IMR-90 (cell line): ENCODE results near the gene GSTA4. TPM values are rescaled to one million over a fixed set of nuclear protein-coding genes. Genes with fewer than 3 reads are reported as not detected.

Experiments used
- ATAC-seq: fragments of 200-7000 bp; cut with Tn5 transposase; 2 replicates; pipeline ENCODE4 v1.9.1; 2020; ENCODE audit warnings: low read depth, mild to moderate bottlenecking, moderate library complexity
- BruUV-seq: library from RNA; stranded (reverse); fragments of 400-500 nt; replicated peaks from 2 replicates; lab custom pipeline; 2021; lab: Mats Ljungman, UMichigan
- CTCF ChIA-PET: fragments of 300-600 bp; formaldehyde crosslinking; extraction: SDS; loops from one replicate; lab custom pipeline; 2021; ENCODE audit warnings: antibody characterized with exemption; lab: Yijun Ruan, JAX
- POLR2A ChIA-PET: fragments of 300-600 bp; sonication (Branson Sonifier 250); formaldehyde crosslinking; loops from one replicate; lab custom pipeline; 2022; ENCODE audit warnings: antibody characterized with exemption; ENCODE audit not compliant: unreplicated experiment; lab: Charles Lee
- DNase-seq: peaks from one replicate; pipeline ENCODE4 v3.0.0; 2013
- H2AFZ ChIP-seq: replicated peaks from 2 replicates; pipeline ENCODE3; 2013; ENCODE audit warnings: low read length, mild to moderate bottlenecking; ENCODE audit not compliant: poor library complexity
- H2AK5ac ChIP-seq: 2 replicates; pipeline ENCODE4 v1.6.1; 2013; ENCODE audit warnings: low read depth, low read length, inconsistent platforms
- H2AK9ac ChIP-seq: replicated peaks from 2 replicates; pipeline ENCODE3; 2013; ENCODE audit warnings: mild to moderate bottlenecking, low read depth, low read length, moderate library complexity; ENCODE audit not compliant: poor library complexity
- H2BK120ac ChIP-seq: 2 replicates; pipeline ENCODE4 v1.6.1; 2013; ENCODE audit warnings: low read depth, low read length, inconsistent platforms
- H2BK15ac ChIP-seq: 3 replicates; pipeline ENCODE4 v1.6.1; 2013; ENCODE audit warnings: low read depth, low read length, inconsistent platforms
- H2BK20ac ChIP-seq: 2 replicates; pipeline ENCODE4 v1.6.1; 2013; ENCODE audit warnings: low read depth, mild to moderate bottlenecking, inconsistent platforms, low read length, moderate library complexity
- H2BK5ac ChIP-seq: 2 replicates; pipeline ENCODE4 v1.6.1; 2013; ENCODE audit warnings: mild to moderate bottlenecking, low read depth, low read length, inconsistent platforms; ENCODE audit not compliant: poor library complexity, severe bottlenecking
- H3K14ac ChIP-seq: replicated peaks from 2 replicates; pipeline ENCODE4 v1.6.1; 2013; ENCODE audit warnings: low read depth, low read length, inconsistent platforms
- H3K18ac ChIP-seq: 2 replicates; pipeline ENCODE4 v1.6.1; 2013; ENCODE audit warnings: low read depth, low read length, control low read depth
- H3K23ac ChIP-seq: 2 replicates; pipeline ENCODE4 v1.6.1; 2013; ENCODE audit warnings: low read depth, low read length, inconsistent platforms
- H3K27ac ChIP-seq: 2 replicates; pipeline ENCODE4 v1.5.1; 2013; ENCODE audit warnings: mild to moderate bottlenecking, control low read depth, low read length; ENCODE audit not compliant: insufficient read depth
- H3K27me3 ChIP-seq: 2 replicates; pipeline ENCODE4 v1.6.1; 2013; ENCODE audit warnings: low read length; ENCODE audit not compliant: control insufficient read depth, insufficient read depth
- H3K36me3 ChIP-seq: 2 replicates; pipeline ENCODE4 v1.6.1; 2013; ENCODE audit warnings: low read length, mixed read lengths; ENCODE audit not compliant: control insufficient read depth, insufficient read depth
- H3K4ac ChIP-seq: 2 replicates; pipeline ENCODE4 v1.6.1; 2013; ENCODE audit warnings: low read depth, low read length, inconsistent platforms
- H3K4me1 ChIP-seq: 2 replicates; pipeline ENCODE4 v1.6.1; 2013; ENCODE audit warnings: low read length, mixed read lengths; ENCODE audit not compliant: control insufficient read depth, insufficient read depth
- H3K4me2 ChIP-seq: 2 replicates; pipeline ENCODE4 v1.6.1; 2013; ENCODE audit warnings: low read depth, mild to moderate bottlenecking, control low read depth, low read length, moderate library complexity
- H3K4me3 ChIP-seq: 2 replicates; pipeline ENCODE4 v1.5.1; 2013; ENCODE audit warnings: low read depth, mild to moderate bottlenecking, control low read depth, low read length, moderate library complexity; ENCODE audit not compliant: insufficient read depth
- H3K56ac ChIP-seq: 2 replicates; pipeline ENCODE4 v1.6.1; 2013; ENCODE audit warnings: low read length, inconsistent platforms; ENCODE audit not compliant: insufficient read depth; ENCODE audit errors: extremely low read depth
- H3K79me1 ChIP-seq, 2 experiments: 2 replicates each; pipeline ENCODE4 v1.6.1; 2013; ENCODE audit warnings: low read length in 2 of 2, inconsistent platforms in 1 of 2, low read depth in 1 of 2
- H3K9ac ChIP-seq: 2 replicates; pipeline ENCODE4 v1.6.1; 2013; ENCODE audit warnings: low read depth, low read length, control low read depth
- H3K9me1 ChIP-seq: 2 replicates; pipeline ENCODE4 v1.6.1; 2013; ENCODE audit warnings: low read length, inconsistent platforms; ENCODE audit not compliant: insufficient read depth
- H3K9me3 ChIP-seq: 2 replicates; pipeline ENCODE4 v1.6.1; 2013; ENCODE audit warnings: low read length; ENCODE audit not compliant: control insufficient read depth, insufficient read depth
- H4K20me1 ChIP-seq: 2 replicates; pipeline ENCODE4 v1.6.1; 2013; ENCODE audit warnings: low read length, inconsistent platforms; ENCODE audit not compliant: insufficient read depth
- H4K5ac ChIP-seq: 2 replicates; pipeline ENCODE4 v1.6.1; 2013; ENCODE audit warnings: mild to moderate bottlenecking, low read depth, low read length, control low read depth
- H4K8ac ChIP-seq, 2 experiments: 2 replicates each; pipeline ENCODE4 v1.6.1; 2013; ENCODE audit warnings: low read depth in 2 of 2, low read length in 2 of 2, control low read depth in 1 of 2, inconsistent platforms in 1 of 2
- H4K91ac ChIP-seq: 2 replicates; pipeline ENCODE4 v1.6.1; 2013; ENCODE audit warnings: low read depth, low read length, inconsistent platforms; ENCODE audit not compliant: insufficient read depth
- BHLHE40 ChIP-seq: fragments of 150-350 bp; IDR thresholded peaks from 2 replicates; pipeline ENCODE4 v1.6.1; 2016; ENCODE audit warnings: mild to moderate bottlenecking, low read depth, low read length
- CEBPB ChIP-seq: IDR thresholded peaks from 2 replicates; pipeline ENCODE4 v1.6.1; 2012; ENCODE audit warnings: low read depth, low read length, improper control_type of control experiment
- CHD1 ChIP-seq: IDR thresholded peaks from 2 replicates; pipeline ENCODE4 v1.6.1; 2012; ENCODE audit warnings: low read depth, low read length, improper control_type of control experiment
- FOS ChIP-seq: fragments of 150-350 bp; IDR thresholded peaks from 2 replicates; pipeline ENCODE4 v1.6.1; 2016; ENCODE audit warnings: low read depth, low read length
- MAFK ChIP-seq: IDR thresholded peaks from 2 replicates; pipeline ENCODE4 v1.6.1; 2012; ENCODE audit warnings: low read depth, low read length, improper control_type of control experiment
- MAZ ChIP-seq: IDR thresholded peaks from 2 replicates; pipeline ENCODE4 v1.6.1; 2012; ENCODE audit warnings: low read depth, mild to moderate bottlenecking, low read length, improper control_type of control experiment, moderate library complexity, borderline replicate concordance
- MXI1 ChIP-seq: IDR thresholded peaks from 2 replicates; pipeline ENCODE4 v1.6.1; 2012; ENCODE audit warnings: low read depth, mild to moderate bottlenecking, low read length, moderate library complexity, borderline replicate concordance
- NFE2L2 ChIP-seq: fragments of 150-350 bp; IDR thresholded peaks from 2 replicates; pipeline ENCODE4 v1.6.1; 2016; ENCODE audit warnings: low read depth, mild to moderate bottlenecking, low read length
- POLR2A ChIP-seq: IDR thresholded peaks from 2 replicates; pipeline ENCODE4 v1.6.1; 2012; ENCODE audit warnings: mild to moderate bottlenecking, low read depth, low read length
- RAD21 ChIP-seq: IDR thresholded peaks from 2 replicates; pipeline ENCODE4 v1.6.1; 2012; ENCODE audit warnings: low read length, improper control_type of control experiment
- RFX5 ChIP-seq: IDR thresholded peaks from 2 replicates; pipeline ENCODE4 v1.8.0; 2012; ENCODE audit warnings: low read depth, mild to moderate bottlenecking, low read length, moderate library complexity
- SMC3 ChIP-seq: fragments of 150-350 bp; IDR thresholded peaks from 2 replicates; pipeline ENCODE4 v1.6.1; 2016; ENCODE audit warnings: low read depth, mild to moderate bottlenecking, antibody characterized with exemption, low read length, moderate library complexity
- USF2 ChIP-seq: fragments of 150-350 bp; IDR thresholded peaks from 2 replicates; pipeline ENCODE4 v1.6.1; 2017; ENCODE audit warnings: mild to moderate bottlenecking, antibody characterized with exemption, low read length, low read depth
- WGBS, 2 experiments: methylation state at CpG; one replicate each; pipeline versions ENCODE4 v1.1.5 to v1.1.7; 2013; ENCODE audit warnings: missing lambda C conversion rate in 2 of 2; ENCODE audit not compliant: insufficient read length in 1 of 2; ENCODE audit errors: extremely low coverage in 2 of 2; 5-methylcytosine and 5-hydroxymethylcytosine counted together
- dilution Hi-C: fragments of 300-500 bp; cut with HindIII; formaldehyde crosslinking; loops from one replicate; pipeline ENCODE4 v1.14.3; 2018; ENCODE audit warnings: low sequenced_read_pairs; ENCODE audit not compliant: unreplicated experiment
- in situ Hi-C: fragments of 300-500 bp; cut with MboI; formaldehyde crosslinking; loops from 3 replicates; pipeline ENCODE4 v1.14.3; 2019; ENCODE audit warnings: low sequenced_read_pairs, inconsistent platforms, mixed read lengths
- intact Hi-C: fragments of 100-400 bp; cut with micrococcal nuclease; formaldehyde crosslinking; loops from 2 replicates; pipeline ENCODE4 v1.10.0; 2022
- polyA plus RNA-seq, 3 experiments: library from polyadenylated mRNA; depleted of rRNA; stranded (reverse); fragments of >200 nt; gene quantifications; 2 replicates each; pipeline ENCODE4 v1.2.3, GENCODE V29; 2012; ENCODE audit warnings: low replicate concordance in 1 of 3
- total RNA-seq: library from RNA; depleted of rRNA; stranded (reverse); fragments of >200 nt; gene quantifications from 2 replicates; pipeline ENCODE4 v1.2.3, GENCODE V29; 2012
- TF ChIP-seq, protein P1 (sequence below): conservative IDR thresholded peaks from 2 replicates; pipeline ENCODE4 v1.5.1; 2012; ENCODE audit warnings: mild to moderate bottlenecking, low read depth, low read length, improper control_type of control experiment
- TF ChIP-seq, protein P2 (sequence below): fragments of 150-350 bp; IDR thresholded peaks from 2 replicates; pipeline ENCODE4 v1.6.1; 2016; ENCODE audit warnings: low read depth, mild to moderate bottlenecking, low read length, moderate library complexity, borderline replicate concordance

Gene GSTA4
- total and polyA plus RNA-seq, 2 of the 4 experiments (the other 2 are of a cell fraction) = 26.9 to 35.6 TPM

DNA sequence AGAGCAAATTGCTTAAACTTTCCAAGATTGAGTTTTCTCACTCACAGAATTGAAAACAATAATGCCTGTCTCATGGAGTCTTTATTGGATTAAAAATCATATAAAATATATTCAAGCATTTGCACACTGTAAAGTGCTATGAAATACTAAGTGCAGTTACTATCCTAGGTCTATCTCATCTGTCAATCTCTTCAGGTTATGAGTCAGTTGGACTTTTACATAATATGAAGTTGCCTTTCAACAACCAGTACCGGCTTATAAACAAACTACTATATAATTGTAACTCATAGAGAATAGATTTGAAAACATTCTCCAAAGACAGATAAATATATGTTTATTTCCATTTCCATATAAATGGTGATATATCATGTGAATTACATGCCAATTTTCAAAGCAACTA lies 20.4 kb upstream of the GSTA4 start:
- no peak overlapping the region for H2BK20ac ChIP-seq
- ChIA-PET POLR2A (no interaction called here), CTCF (no interaction called here)
- H2BK120ac ChIP-seq = no peak overlapping the region
- H3K9me1 ChIP-seq = peaks cover 5% of the 10 kb centered on the region
- no TSS peak for BruUV-seq
- no peak overlapping the region for H4K5ac ChIP-seq
- H4K8ac ChIP-seq = no peak overlapping the region
- peaks cover 24% of the 10 kb centered on the region for H3K36me3 ChIP-seq
- H2AK9ac ChIP-seq = no peak overlapping the region
- no peak for ATAC-seq
- H4K91ac ChIP-seq = no peak overlapping the region
- dilution Hi-C loops = no loop called here
- H3K18ac ChIP-seq = no peak overlapping the region
- H3K23ac ChIP-seq = no peak overlapping the region
- no peak overlapping the region for H2BK5ac ChIP-seq
- H2BK15ac ChIP-seq = no peak overlapping the region
- no peak overlapping the region for H3K14ac ChIP-seq
- no peak overlapping the region for H3K4me2 ChIP-seq
- H2AK5ac ChIP-seq = no peak overlapping the region
- no peak overlapping the region for H3K4ac ChIP-seq
- H3K27me3 ChIP-seq = no peaks in the 10 kb centered on the region
- H3K9ac ChIP-seq = no peak overlapping the region
- peaks cover 0 to 3% of the 10 kb centered on the region in 2 experiments; a peak in 1 of 4 replicates for H3K79me1 ChIP-seq
- no peak overlapping the region for H3K4me3 ChIP-seq
- no peaks in the 10 kb centered on the region for H4K20me1 ChIP-seq
- H3K56ac ChIP-seq = no peak overlapping the region
- no peak for DNase-seq
- TF ChIP-seq POLR2A (no peak), FOS (no peak), BHLHE40 (no peak), NFE2L2 (no peak), RAD21 (no peak), USF2 (no peak), RFX5 (no peak), CEBPB (no peak), MAZ (no peak), MXI1 (no peak), CHD1 (no peak), SMC3 (no peak), MAFK (no peak)
- TF ChIP-seq, protein P1, sequence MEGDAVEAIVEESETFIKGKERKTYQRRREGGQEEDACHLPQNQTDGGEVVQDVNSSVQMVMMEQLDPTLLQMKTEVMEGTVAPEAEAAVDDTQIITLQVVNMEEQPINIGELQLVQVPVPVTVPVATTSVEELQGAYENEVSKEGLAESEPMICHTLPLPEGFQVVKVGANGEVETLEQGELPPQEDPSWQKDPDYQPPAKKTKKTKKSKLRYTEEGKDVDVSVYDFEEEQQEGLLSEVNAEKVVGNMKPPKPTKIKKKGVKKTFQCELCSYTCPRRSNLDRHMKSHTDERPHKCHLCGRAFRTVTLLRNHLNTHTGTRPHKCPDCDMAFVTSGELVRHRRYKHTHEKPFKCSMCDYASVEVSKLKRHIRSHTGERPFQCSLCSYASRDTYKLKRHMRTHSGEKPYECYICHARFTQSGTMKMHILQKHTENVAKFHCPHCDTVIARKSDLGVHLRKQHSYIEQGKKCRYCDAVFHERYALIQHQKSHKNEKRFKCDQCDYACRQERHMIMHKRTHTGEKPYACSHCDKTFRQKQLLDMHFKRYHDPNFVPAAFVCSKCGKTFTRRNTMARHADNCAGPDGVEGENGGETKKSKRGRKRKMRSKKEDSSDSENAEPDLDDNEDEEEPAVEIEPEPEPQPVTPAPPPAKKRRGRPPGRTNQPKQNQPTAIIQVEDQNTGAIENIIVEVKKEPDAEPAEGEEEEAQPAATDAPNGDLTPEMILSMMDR = no peak
- TF ChIP-seq, protein P2, sequence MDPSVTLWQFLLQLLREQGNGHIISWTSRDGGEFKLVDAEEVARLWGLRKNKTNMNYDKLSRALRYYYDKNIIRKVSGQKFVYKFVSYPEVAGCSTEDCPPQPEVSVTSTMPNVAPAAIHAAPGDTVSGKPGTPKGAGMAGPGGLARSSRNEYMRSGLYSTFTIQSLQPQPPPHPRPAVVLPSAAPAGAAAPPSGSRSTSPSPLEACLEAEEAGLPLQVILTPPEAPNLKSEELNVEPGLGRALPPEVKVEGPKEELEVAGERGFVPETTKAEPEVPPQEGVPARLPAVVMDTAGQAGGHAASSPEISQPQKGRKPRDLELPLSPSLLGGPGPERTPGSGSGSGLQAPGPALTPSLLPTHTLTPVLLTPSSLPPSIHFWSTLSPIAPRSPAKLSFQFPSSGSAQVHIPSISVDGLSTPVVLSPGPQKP = no peak
- WGBS, 2 experiments = no CpG with 5 or more reads among the region's 1 CpG
- no peak overlapping the region for H3K27ac ChIP-seq
- intact Hi-C loops = loop anchor here (2.0 kb wide), 1 partner anchor 17 kb away; no protein-coding TSS in a partner anchor
- H2AFZ ChIP-seq = no peak overlapping the region
- in situ Hi-C loops = no loop called here
- no peaks in the 10 kb centered on the region for H3K9me3 ChIP-seq
- H3K4me1 ChIP-seq = peaks cover 15% of the 10 kb centered on the region
